OCI-LY7 (cell line): Measurements from ENCODE around the gene SPTB. TPM values are rescaled to one million over a fixed set of nuclear protein-coding genes. Genes with fewer than 3 reads are reported as not detected.

Source experiments
- BruUV-seq: library from RNA; stranded (reverse); fragments of 400-500 nt; replicated peaks from 2 replicates; lab custom pipeline; 2021; lab: Mats Ljungman, UMichigan
- CTCF ChIA-PET: fragments of 300-600 bp; sonication (Branson Sonifier 250); formaldehyde crosslinking; loops from one replicate; lab custom pipeline; 2022; ENCODE audit warnings: antibody characterized with exemption; ENCODE audit not compliant: unreplicated experiment; lab: Charles Lee
- POLR2A ChIA-PET: fragments of 300-600 bp; sonication (Branson Sonifier 250); formaldehyde crosslinking; loops from one replicate; lab custom pipeline; 2022; ENCODE audit warnings: antibody characterized with exemption; lab: Charles Lee
- DNase-seq: peaks from one replicate; pipeline ENCODE4 v3.0.0-alpha.2; 2015; ENCODE audit warnings: low spot score
- H2AFZ ChIP-seq: fragments of 200-600 bp; sonication (generic), shearing (Covaris generic); 2 replicates; pipeline ENCODE4 v1.6.1; 2014; ENCODE audit warnings: mild to moderate bottlenecking, antibody characterized with exemption, low read length, moderate library complexity
- H3K27ac ChIP-seq: fragments of 200-600 bp; sonication (generic); 2 replicates; pipeline ENCODE4 v1.5.1; 2014; ENCODE audit warnings: mixed run types, low read depth, mild to moderate bottlenecking, moderate library complexity, low read length, inconsistent platforms; ENCODE audit not compliant: poor library complexity, severe bottlenecking
- H3K36me3 ChIP-seq: fragments of 200-600 bp; sonication (generic); 2 replicates; pipeline ENCODE4 v1.6.1; 2014; ENCODE audit warnings: mild to moderate bottlenecking, antibody characterized with exemption, low read length, moderate library complexity, mixed read lengths; ENCODE audit not compliant: insufficient read depth
- H3K4me1 ChIP-seq: fragments of 200-600 bp; sonication (generic); 2 replicates; pipeline ENCODE4 v1.5.1; 2014; ENCODE audit warnings: mild to moderate bottlenecking, low read length; ENCODE audit not compliant: insufficient read depth, poor library complexity, severe bottlenecking
- H3K4me2 ChIP-seq: fragments of 200-600 bp; sonication (generic); 2 replicates; pipeline ENCODE4 v1.6.1; 2014; ENCODE audit warnings: mild to moderate bottlenecking, low read length
- H3K4me3 ChIP-seq: fragments of 200-600 bp; sonication (generic); 2 replicates; pipeline ENCODE4 v1.5.1; 2014; ENCODE audit warnings: mild to moderate bottlenecking, low read depth, low read length; ENCODE audit not compliant: poor library complexity, severe bottlenecking
- H3K79me2 ChIP-seq: fragments of 200-600 bp; sonication (generic); 2 replicates; pipeline ENCODE4 v1.6.1; 2016; ENCODE audit warnings: low read depth, mild to moderate bottlenecking, low read length, moderate library complexity, mixed read lengths; ENCODE audit not compliant: insufficient read depth
- H3K9me2 ChIP-seq: fragments of 200-600 bp; sonication (generic); 2 replicates; pipeline ENCODE4 v1.6.1; 2016; ENCODE audit warnings: mild to moderate bottlenecking, low read length, mixed read lengths; ENCODE audit not compliant: insufficient read depth
- H3K9me3 ChIP-seq: fragments of 200-600 bp; sonication (generic); 2 replicates; pipeline ENCODE4 v1.6.1; 2014; ENCODE audit warnings: mild to moderate bottlenecking, mixed run types, low read length, mixed read lengths
- H4K20me1 ChIP-seq: fragments of 200-600 bp; sonication (generic); 2 replicates; pipeline ENCODE4 v1.6.1; 2014; ENCODE audit warnings: mild to moderate bottlenecking, antibody characterized with exemption, low read length, moderate library complexity, mixed read lengths; ENCODE audit not compliant: insufficient read depth
- EZH2phosphoT487 ChIP-seq: fragments of 200-600 bp; sonication (generic); IDR thresholded peaks from 2 replicates; pipeline ENCODE4 v1.6.1; 2018; ENCODE audit warnings: low read depth, borderline replicate concordance, mild to moderate bottlenecking, mixed run types, antibody characterized with exemption, low read length, moderate library complexity, mixed read lengths
- intact Hi-C: fragments of 100-400 bp; cut with micrococcal nuclease; formaldehyde crosslinking; loops from one replicate; pipeline ENCODE4 v1.10.0; 2022; ENCODE audit not compliant: unreplicated experiment
- total RNA-seq, 2 experiments: library from RNA; depleted of rRNA in 1 of 2; stranded (reverse); fragments of >200 nt in 1 of 2; shearing (Covaris generic) in 1 of 2; gene quantifications; 2 replicates each; pipeline ENCODE4 v1.2.3, GENCODE V29; 2014 to 2022
- TF ChIP-seq, protein P1 (sequence below): fragments of 200-600 bp; sonication (generic); conservative IDR thresholded peaks from 2 replicates; pipeline ENCODE4 v1.5.1; 2014; ENCODE audit warnings: mild to moderate bottlenecking, antibody characterized with exemption, low read length, moderate library complexity, mixed read lengths

The SPTB gene
- total RNA-seq, 2 experiments from 2014 or later: not detected

DNA sequence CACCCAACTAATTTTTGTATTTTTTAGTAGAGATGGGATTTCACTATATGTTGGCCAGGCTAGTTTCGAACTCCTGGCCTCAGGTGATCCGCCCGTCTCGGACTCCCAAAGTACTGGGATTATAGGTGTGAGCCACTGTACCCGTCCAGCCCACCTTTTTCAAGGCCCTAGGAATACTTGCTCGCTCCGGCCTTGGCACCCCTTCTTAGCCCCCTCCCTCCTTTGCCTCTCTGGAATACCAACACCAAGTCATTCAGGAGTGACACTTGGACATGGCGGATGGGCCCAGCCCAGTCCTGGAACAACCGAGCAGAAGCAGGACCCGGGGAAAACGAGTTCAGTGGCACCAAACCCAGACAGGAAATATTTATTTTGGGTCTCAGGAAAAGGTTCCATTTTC, 146.4 kb downstream of the SPTB start:
- Histone ChIP-seq H3K79me2 (no peaks in the 10 kb centered on the region), H3K4me1 (no peaks in the 10 kb centered on the region), H3K9me3 (no peaks in the 10 kb centered on the region), H3K9me2 (no peaks in the 10 kb centered on the region), H4K20me1 (no peaks in the 10 kb centered on the region), H3K4me2 (no peak overlapping the region), H3K36me3 (no peaks in the 10 kb centered on the region), H2AFZ (no peak overlapping the region), H3K27ac (no peak overlapping the region), H3K4me3 (no peak overlapping the region)
- intact Hi-C loops: no loop called here
- POLR2A ChIA-PET: no interaction called here
- no peak for DNase-seq
- TF ChIP-seq, protein P1, sequence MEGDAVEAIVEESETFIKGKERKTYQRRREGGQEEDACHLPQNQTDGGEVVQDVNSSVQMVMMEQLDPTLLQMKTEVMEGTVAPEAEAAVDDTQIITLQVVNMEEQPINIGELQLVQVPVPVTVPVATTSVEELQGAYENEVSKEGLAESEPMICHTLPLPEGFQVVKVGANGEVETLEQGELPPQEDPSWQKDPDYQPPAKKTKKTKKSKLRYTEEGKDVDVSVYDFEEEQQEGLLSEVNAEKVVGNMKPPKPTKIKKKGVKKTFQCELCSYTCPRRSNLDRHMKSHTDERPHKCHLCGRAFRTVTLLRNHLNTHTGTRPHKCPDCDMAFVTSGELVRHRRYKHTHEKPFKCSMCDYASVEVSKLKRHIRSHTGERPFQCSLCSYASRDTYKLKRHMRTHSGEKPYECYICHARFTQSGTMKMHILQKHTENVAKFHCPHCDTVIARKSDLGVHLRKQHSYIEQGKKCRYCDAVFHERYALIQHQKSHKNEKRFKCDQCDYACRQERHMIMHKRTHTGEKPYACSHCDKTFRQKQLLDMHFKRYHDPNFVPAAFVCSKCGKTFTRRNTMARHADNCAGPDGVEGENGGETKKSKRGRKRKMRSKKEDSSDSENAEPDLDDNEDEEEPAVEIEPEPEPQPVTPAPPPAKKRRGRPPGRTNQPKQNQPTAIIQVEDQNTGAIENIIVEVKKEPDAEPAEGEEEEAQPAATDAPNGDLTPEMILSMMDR: no peak
- no peak for TF ChIP-seq EZH2phosphoT487
- no TSS peak for BruUV-seq
- CTCF ChIA-PET: no interaction called here

DNA sequence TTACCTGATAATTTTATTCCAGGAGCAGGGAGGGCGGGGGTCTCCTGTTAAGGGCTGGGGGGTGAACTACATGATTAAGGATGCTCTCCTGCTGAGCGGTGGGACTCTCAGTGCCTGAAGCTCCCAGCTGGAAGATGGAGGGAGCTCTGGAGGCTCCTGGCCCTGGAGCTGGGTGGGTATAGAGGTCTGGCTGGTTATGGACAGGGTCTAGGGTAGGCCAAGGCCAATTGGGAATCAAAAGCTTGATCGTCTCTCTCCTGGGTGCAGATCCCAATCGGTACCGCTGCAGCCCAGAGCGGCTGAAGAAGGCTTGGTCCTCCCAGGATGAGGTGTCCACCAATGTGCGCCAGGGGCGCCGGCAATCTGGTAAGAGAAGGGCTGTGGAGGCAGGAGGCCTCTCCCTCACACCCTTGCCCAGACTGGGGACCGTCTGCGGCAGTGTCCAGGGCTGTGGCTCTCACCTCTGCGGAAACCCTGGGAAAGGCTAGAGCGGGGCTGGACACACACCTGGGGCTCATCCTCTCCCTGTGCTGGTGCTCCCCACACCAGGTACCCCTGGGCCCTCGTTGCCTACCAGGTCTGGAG, 147.1 kb downstream of the SPTB start:
- H3K9me2 ChIP-seq: no peaks in the 10 kb centered on the region
- no peak overlapping the region for H2AFZ ChIP-seq
- BruUV-seq: no TSS peak
- no peak overlapping the region for H3K4me2 ChIP-seq
- H3K4me1 ChIP-seq: no peaks in the 10 kb centered on the region
- no peak overlapping the region for H3K4me3 ChIP-seq
- POLR2A ChIA-PET: no interaction called here
- no peaks in the 10 kb centered on the region for H4K20me1 ChIP-seq
- intact Hi-C loops: no loop called here
- no peaks in the 10 kb centered on the region for H3K36me3 ChIP-seq
- no peak for DNase-seq
- TF ChIP-seq, protein P1: no peak
- no peak for TF ChIP-seq EZH2phosphoT487
- H3K27ac ChIP-seq: no peak overlapping the region
- H3K79me2 ChIP-seq: no peaks in the 10 kb centered on the region
- CTCF ChIA-PET: no interaction called here
- H3K9me3 ChIP-seq: no peaks in the 10 kb centered on the region

DNA sequence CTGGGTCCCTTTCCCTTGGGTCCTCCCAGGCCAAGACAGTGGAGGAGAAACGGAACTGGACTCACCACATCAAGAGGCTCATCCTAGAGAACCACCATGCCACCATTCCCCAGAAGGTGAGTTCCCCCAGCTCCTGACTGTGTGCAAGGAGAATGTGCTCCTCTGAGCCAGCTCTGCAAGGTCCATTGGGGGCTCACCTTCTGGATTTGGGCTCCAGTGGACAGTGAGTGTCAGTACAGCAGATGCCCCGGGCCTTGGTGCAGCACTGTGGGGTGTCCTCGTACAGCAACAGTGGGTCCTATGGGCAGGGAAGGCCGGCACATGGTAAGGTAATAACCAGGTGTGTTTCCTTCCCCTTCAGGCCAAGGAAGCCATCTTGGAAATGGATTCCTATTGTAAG, 147.6 kb downstream of the SPTB start:
- ChIA-PET CTCF (interaction anchor here (0.6 kb wide), 1 partner anchor 34 kb away, joined by 5 read pairs; no protein-coding TSS in a partner anchor), POLR2A (no interaction called here)
- H3K79me2 ChIP-seq: no peaks in the 10 kb centered on the region
- H3K9me3 ChIP-seq: no peaks in the 10 kb centered on the region
- TF ChIP-seq, protein P1: no peak
- TF ChIP-seq EZH2phosphoT487: no peak
- no peaks in the 10 kb centered on the region for H3K9me2 ChIP-seq
- H3K4me3 ChIP-seq: no peak overlapping the region
- BruUV-seq: no TSS peak
- no peaks in the 10 kb centered on the region for H4K20me1 ChIP-seq
- no peaks in the 10 kb centered on the region for H3K4me1 ChIP-seq
- no peaks in the 10 kb centered on the region for H3K36me3 ChIP-seq
- no peak overlapping the region for H3K27ac ChIP-seq
- intact Hi-C loops: no loop called here
- H2AFZ ChIP-seq: no peak overlapping the region
- DNase-seq: no peak
- H3K4me2 ChIP-seq: no peak overlapping the region
